IPS DF 4.7 (cell line): ENCODE measurements around the gene PLS1.
"Not testable (repeated sequence)": the region's sequence is repeated elsewhere in the genome, so short reads cannot be mapped to it uniquely, and the experiment has no call there.

Experiments
- DNase-seq: peaks from one replicate; pipeline ENCODE4 v3.0.0-alpha.2; 2013; ENCODE audit warnings: low spot score; ENCODE audit errors: extremely low read depth

PLS1 gene

GRCh38 chr3:142596726-142597088, 514 bp downstream of the PLS1 start:
- DNase-seq, result no peak

- DNase-seq, result no peak
Measured at GRCh38 chr3:142597906-142598305, 1.7 kb downstream of the PLS1 start.

GRCh38 chr3:142601713-142602112, 5.5 kb downstream of the PLS1 start:
- DNase-seq, result no peak

- no peak for DNase-seq
Measured at GRCh38 chr3:142602619-142603385, 6.6 kb downstream of the PLS1 start.

GRCh38 chr3:142603386-142603705, 7.2 kb downstream of the PLS1 start:
- DNase-seq, result not testable (repeated sequence)

- DNase-seq, result no peak
Measured at GRCh38 chr3:142604940-142605339, 8.7 kb downstream of the PLS1 start.

- no peak for DNase-seq
Measured at GRCh38 chr3:142608631-142609030, 12.4 kb downstream of the PLS1 start.

- no peak for DNase-seq
Measured at GRCh38 chr3:142609136-142609535, 12.9 kb downstream of the PLS1 start.

- no peak for DNase-seq
Measured at GRCh38 chr3:142611206-142611605, 15.0 kb downstream of the PLS1 start.

GRCh38 chr3:142613491-142613890, 17.3 kb downstream of the PLS1 start:
- DNase-seq, result no peak

- DNase-seq, result no peak
Measured at GRCh38 chr3:142614059-142614626, 17.9 kb downstream of the PLS1 start.

GRCh38 chr3:142615171-142615570, 19.0 kb downstream of the PLS1 start:
- no peak for DNase-seq

GRCh38 chr3:142618917-142619461, 22.8 kb downstream of the PLS1 start:
- DNase-seq, result no peak

GRCh38 chr3:142622405-142622804, 26.2 kb downstream of the PLS1 start:
- DNase-seq, result no peak

GRCh38 chr3:142623194-142623593, 27.0 kb downstream of the PLS1 start:
- DNase-seq, result no peak

GRCh38 chr3:142624341-142625152, 28.4 kb downstream of the PLS1 start:
- no peak for DNase-seq

GRCh38 chr3:142625153-142625440, 28.9 kb downstream of the PLS1 start:
- DNase-seq, result no peak

- DNase-seq, result no peak
Measured at GRCh38 chr3:142626971-142627370, 30.8 kb downstream of the PLS1 start.

GRCh38 chr3:142628801-142629200, 32.6 kb downstream of the PLS1 start:
- no peak for DNase-seq

GRCh38 chr3:142633073-142633472, 36.9 kb downstream of the PLS1 start:
- no peak for DNase-seq

GRCh38 chr3:142636050-142636449, 39.9 kb downstream of the PLS1 start:
- no peak for DNase-seq

- no peak for DNase-seq
Measured at GRCh38 chr3:142636664-142637063, 40.5 kb downstream of the PLS1 start.

GRCh38 chr3:142638291-142638690, 42.1 kb downstream of the PLS1 start:
- DNase-seq, result no peak
